Activated T-helper 1 cell treated with anti-CD3 and anti-CD28 coated beads, Interleukin-12 subunit alpha, Interleukin-12 subunit beta, Interleukin-2, Interleukin-4 antibody, amounts not matched to agents 30 ng/mL and 10 ng/mL and 1 ng/mL, durations not matched to agents 14 hours and 24 hours and 36 hours (primary cell): ENCODE results near the gene SVIL. TPM values are rescaled to one million over a fixed set of nuclear protein-coding genes. Genes with fewer than 3 reads are reported as not detected.
"Not testable (repeated sequence)": the region's sequence is repeated elsewhere in the genome, so short reads cannot be mapped to it uniquely, and the experiment has no call there.

Experiments used
- DNase-seq: peaks from one replicate; pipeline ENCODE4 v3.0.0; 2021; ENCODE audit warnings: low spot score
- H3K27ac Mint-ChIP-seq: one replicate; pipeline ENCODE4 v1.8.0; 2021; ENCODE audit warnings: mild to moderate bottlenecking, mixed read lengths
- H3K27me3 Mint-ChIP-seq: one replicate; pipeline ENCODE4 v1.8.0; 2022; ENCODE audit warnings: mild to moderate bottlenecking, moderate library complexity, mixed read lengths; ENCODE audit not compliant: insufficient read depth
- H3K36me3 Mint-ChIP-seq: one replicate; pipeline ENCODE4 v1.8.0; 2021; ENCODE audit warnings: low read depth, mixed read lengths
- H3K4me1 Mint-ChIP-seq: one replicate; pipeline ENCODE4 v1.8.0; 2021; ENCODE audit warnings: low read depth, mixed read lengths
- H3K4me3 Mint-ChIP-seq: one replicate; pipeline ENCODE4 v1.8.0; 2021; ENCODE audit warnings: mild to moderate bottlenecking, moderate library complexity, mixed read lengths
- H3K9me3 Mint-ChIP-seq: one replicate; pipeline ENCODE4 v1.8.0; 2021; ENCODE audit warnings: mixed read lengths
- intact Hi-C: fragments of 100-400 bp; cut with micrococcal nuclease; formaldehyde crosslinking; loops from one replicate; pipeline ENCODE4 v1.15.1; 2024
- total RNA-seq: library from RNA; stranded (reverse); gene quantifications from 2 replicates; pipeline ENCODE4 v1.2.3, GENCODE V29; 2022

SVIL gene
- total RNA-seq, 1 donor from 2014 or later, result 8.1 TPM

DNA sequence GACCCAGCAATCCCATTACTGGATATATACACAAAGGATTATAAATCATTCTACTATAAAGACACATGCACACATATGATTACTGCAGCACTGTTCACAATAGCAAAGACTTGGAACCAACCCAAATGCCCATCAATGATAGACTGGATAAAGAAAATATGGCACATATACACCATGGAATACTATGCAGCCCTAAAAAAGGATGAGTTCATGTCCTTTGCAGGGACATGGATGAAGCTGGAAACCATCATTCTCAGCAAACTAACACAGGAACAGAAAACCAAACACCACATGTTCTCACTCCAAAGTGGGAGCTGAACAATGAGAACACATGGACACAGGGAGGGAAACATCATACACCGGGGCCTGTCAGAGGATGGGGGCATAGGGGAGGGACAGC, 20.5 kb downstream of the SVIL start:
- H3K4me1 Mint-ChIP-seq, H3K27me3 Mint-ChIP-seq, H3K27ac Mint-ChIP-seq, DNase-seq, intact Hi-C loops, H3K36me3 Mint-ChIP-seq, H3K4me3 Mint-ChIP-seq: not testable (repeated sequence)
- H3K9me3 Mint-ChIP-seq, result peaks cover 16% of the 10 kb centered on the region

GRCh38 chr10:29613791-29614190, 21.0 kb downstream of the SVIL start:
- H3K27me3 Mint-ChIP-seq, result no peaks in the 10 kb centered on the region

GRCh38 chr10:29613196-29613595, 21.6 kb downstream of the SVIL start:
- Mint-ChIP-seq H3K36me3 (no peaks in the 10 kb centered on the region), H3K27ac (no peak overlapping the region), H3K4me1 (no peaks in the 10 kb centered on the region), H3K9me3 (peaks cover 20% of the 10 kb centered on the region), H3K27me3 (no peaks in the 10 kb centered on the region), H3K4me3 (no peak overlapping the region)
- intact Hi-C loops, result no loop called here
- no peak for DNase-seq

More at GRCh38 chr10:29613791-29614190, 21.0 kb downstream of the SVIL start:
- Mint-ChIP-seq H3K4me3 (no peak overlapping the region), H3K9me3 (peaks cover 20% of the 10 kb centered on the region), H3K27ac (no peak overlapping the region), H3K4me1 (no peaks in the 10 kb centered on the region), H3K36me3 (no peaks in the 10 kb centered on the region)
- intact Hi-C loops, result no loop called here
- DNase-seq, result no peak

DNA sequence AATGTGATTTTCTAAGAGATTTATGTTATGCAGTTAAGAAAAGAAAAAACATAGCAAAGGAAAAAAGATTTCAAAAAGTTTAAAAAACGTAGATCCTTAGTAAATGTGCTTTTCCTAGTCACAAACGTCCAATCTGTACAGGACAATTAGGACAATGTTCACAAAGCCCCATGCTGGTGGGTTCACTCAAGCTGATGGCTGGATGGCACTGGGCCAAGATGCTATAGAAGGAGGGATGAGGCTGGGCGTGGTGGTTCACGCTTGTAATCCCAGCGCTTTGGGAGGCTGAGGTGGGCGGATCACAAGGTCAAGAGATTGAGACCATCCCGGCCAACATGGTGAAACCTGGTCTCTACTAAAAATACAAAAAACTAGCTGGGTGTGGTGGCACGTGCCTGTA, 22.1 kb downstream of the SVIL start:
- H3K36me3 Mint-ChIP-seq, result no peaks in the 10 kb centered on the region
- no peak overlapping the region for H3K27ac Mint-ChIP-seq
- H3K9me3 Mint-ChIP-seq, result peaks cover 20% of the 10 kb centered on the region
- no peaks in the 10 kb centered on the region for H3K4me1 Mint-ChIP-seq
- no peak for DNase-seq
- intact Hi-C loops, result no loop called here
- no peaks in the 10 kb centered on the region for H3K27me3 Mint-ChIP-seq
- H3K4me3 Mint-ChIP-seq, result no peak overlapping the region

DNA sequence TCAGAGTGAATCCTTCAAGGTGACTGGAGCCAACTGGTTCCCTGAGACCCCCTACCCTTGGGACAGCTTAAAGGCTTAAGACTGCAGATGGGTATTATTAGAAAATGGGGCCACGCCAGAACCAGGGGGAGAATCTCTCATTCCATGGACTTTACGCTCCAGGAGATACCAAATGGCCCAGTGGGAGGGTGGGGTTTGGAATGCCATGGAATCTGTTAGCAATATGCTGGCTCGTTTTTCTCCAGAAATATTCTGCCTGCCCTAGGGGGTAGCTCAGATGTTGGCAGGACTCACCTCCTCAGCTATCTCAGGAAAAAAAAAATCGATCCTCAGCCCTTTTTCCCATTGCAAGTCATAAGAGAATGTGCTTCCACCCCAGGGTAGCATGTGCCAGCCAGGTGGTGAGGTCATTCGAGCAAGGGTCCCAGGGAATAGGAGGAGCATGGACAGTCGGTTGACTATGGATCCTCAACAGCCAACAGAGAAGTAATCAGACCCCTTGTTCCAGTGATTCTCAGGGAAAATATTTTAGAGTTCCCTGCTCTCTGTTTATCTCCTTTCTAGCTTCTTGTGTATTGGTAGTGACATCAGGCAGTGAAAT, 22.9 kb downstream of the SVIL start:
- no peak overlapping the region for H3K27ac Mint-ChIP-seq

GRCh38 chr10:29610876-29611647, 23.7 kb downstream of the SVIL start:
- intact Hi-C loops, result no loop called here
- no peaks in the 10 kb centered on the region for H3K27me3 Mint-ChIP-seq
- peaks cover 20% of the 10 kb centered on the region for H3K9me3 Mint-ChIP-seq
- no peaks in the 10 kb centered on the region for H3K36me3 Mint-ChIP-seq
- H3K4me1 Mint-ChIP-seq, result no peaks in the 10 kb centered on the region
- DNase-seq, result no peak
- no peak overlapping the region for H3K4me3 Mint-ChIP-seq
- H3K27ac Mint-ChIP-seq, result no peak overlapping the region

More for the DNA sequence above, 22.9 kb downstream of the SVIL start:
- no peak for DNase-seq
- Mint-ChIP-seq H3K4me3 (no peak overlapping the region), H3K4me1 (no peaks in the 10 kb centered on the region), H3K36me3 (no peaks in the 10 kb centered on the region), H3K9me3 (peaks cover 20% of the 10 kb centered on the region), H3K27me3 (no peaks in the 10 kb centered on the region)
- intact Hi-C loops, result no loop called here

GRCh38 chr10:29610331-29610730, 24.4 kb downstream of the SVIL start:
- H3K4me3 Mint-ChIP-seq, H3K27ac Mint-ChIP-seq, H3K27me3 Mint-ChIP-seq, H3K4me1 Mint-ChIP-seq, H3K36me3 Mint-ChIP-seq, DNase-seq, intact Hi-C loops: not testable (repeated sequence)
- H3K9me3 Mint-ChIP-seq, result peaks cover 20% of the 10 kb centered on the region

DNA sequence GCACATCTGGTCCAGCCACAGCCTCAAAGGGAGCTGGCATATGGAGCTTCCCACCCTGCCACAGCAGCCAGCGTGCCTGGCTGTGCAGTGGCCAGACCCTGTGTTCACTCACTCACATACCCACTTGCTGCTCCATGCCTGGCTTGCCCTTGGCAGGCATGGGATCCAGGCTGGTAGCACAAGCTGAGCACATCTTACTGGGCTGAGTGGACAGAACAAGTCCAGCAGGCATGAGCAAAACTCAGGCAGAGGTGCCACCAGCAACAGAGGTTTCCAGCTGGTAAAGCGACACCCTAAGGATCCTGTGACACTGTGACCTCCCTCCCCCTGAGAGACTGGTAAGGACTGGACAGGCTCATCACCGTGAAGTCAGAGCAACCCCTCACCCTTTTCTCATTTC, 25.1 kb downstream of the SVIL start:
- H3K27ac Mint-ChIP-seq, result no peak overlapping the region
- H3K4me3 Mint-ChIP-seq, result no peak overlapping the region
- DNase-seq, result no peak
- peaks cover 20% of the 10 kb centered on the region for H3K9me3 Mint-ChIP-seq
- H3K4me1 Mint-ChIP-seq, result no peaks in the 10 kb centered on the region
- H3K27me3 Mint-ChIP-seq, result no peaks in the 10 kb centered on the region
- intact Hi-C loops, result no loop called here
- no peaks in the 10 kb centered on the region for H3K36me3 Mint-ChIP-seq

- Mint-ChIP-seq H3K4me1 (no peaks in the 10 kb centered on the region), H3K36me3 (no peaks in the 10 kb centered on the region), H3K9me3 (peaks cover 20% of the 10 kb centered on the region), H3K4me3 (no peak overlapping the region), H3K27me3 (no peaks in the 10 kb centered on the region), H3K27ac (no peak overlapping the region)
- intact Hi-C loops, result no loop called here
- no peak for DNase-seq
Observed at GRCh38 chr10:29608476-29609301, 26.1 kb downstream of the SVIL start.

GRCh38 chr10:29608062-29608461, 26.7 kb downstream of the SVIL start:
- Mint-ChIP-seq H3K4me3 (no peak overlapping the region), H3K27ac (no peak overlapping the region), H3K4me1 (no peaks in the 10 kb centered on the region), H3K9me3 (peaks cover 20% of the 10 kb centered on the region), H3K36me3 (no peaks in the 10 kb centered on the region), H3K27me3 (no peaks in the 10 kb centered on the region)
- intact Hi-C loops, result no loop called here
- no peak for DNase-seq

DNA sequence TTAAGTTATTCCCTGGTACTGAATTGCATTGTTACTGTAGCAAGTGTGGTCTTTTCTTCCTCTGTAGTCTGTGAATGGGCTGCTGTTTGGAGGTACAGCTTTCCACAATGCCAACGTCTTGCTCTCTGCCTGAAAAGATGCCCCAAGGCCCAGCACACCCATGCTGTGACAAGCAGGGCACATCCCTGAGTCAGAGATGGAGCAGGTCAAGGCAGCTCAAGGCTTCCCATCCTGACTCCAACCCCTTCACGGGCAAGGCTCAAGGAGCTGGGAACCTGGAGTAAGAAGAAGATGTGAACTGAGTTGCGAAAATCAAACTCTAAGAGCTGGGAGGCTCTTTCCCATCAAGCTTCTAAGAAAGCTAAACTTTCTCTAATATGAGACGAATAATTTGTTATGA, 27.2 kb downstream of the SVIL start:
- no peak overlapping the region for H3K4me3 Mint-ChIP-seq
- H3K4me1 Mint-ChIP-seq, result no peaks in the 10 kb centered on the region
- no peaks in the 10 kb centered on the region for H3K36me3 Mint-ChIP-seq
- H3K27me3 Mint-ChIP-seq, result no peaks in the 10 kb centered on the region
- no peak overlapping the region for H3K27ac Mint-ChIP-seq
- intact Hi-C loops, result no loop called here
- no peak for DNase-seq
- H3K9me3 Mint-ChIP-seq, result peaks cover 20% of the 10 kb centered on the region

DNA sequence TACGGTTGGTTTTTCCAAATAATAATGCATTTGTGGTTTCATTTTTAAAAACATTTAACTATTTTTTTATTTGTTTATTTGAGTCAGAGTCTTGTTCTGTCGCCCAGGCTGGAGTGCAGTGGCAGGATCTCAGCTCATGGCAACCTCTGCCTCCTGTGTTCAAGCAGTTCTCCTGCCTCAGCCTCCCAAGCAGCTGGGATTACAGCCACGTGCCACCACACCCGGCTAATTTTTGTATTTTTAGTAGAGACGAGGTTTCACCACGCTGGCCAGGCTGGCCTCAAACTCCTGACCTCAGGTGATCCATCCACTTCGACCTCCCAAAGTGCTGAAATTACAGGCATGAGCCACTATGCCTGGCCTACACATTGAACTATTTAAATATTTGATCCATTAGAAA, 28.1 kb downstream of the SVIL start:
- intact Hi-C loops, H3K4me3 Mint-ChIP-seq, H3K27ac Mint-ChIP-seq, H3K4me1 Mint-ChIP-seq, DNase-seq, H3K27me3 Mint-ChIP-seq, H3K36me3 Mint-ChIP-seq: not testable (repeated sequence)
- H3K9me3 Mint-ChIP-seq, result peaks cover 20% of the 10 kb centered on the region

GRCh38 chr10:29604291-29604825, 30.4 kb downstream of the SVIL start:
- H3K4me1 Mint-ChIP-seq, result no peaks in the 10 kb centered on the region
- DNase-seq, result no peak

More at GRCh38 chr10:29604291-29604825, 30.4 kb downstream of the SVIL start:
- intact Hi-C loops, result no loop called here
- Mint-ChIP-seq H3K36me3 (no peaks in the 10 kb centered on the region), H3K27me3 (no peaks in the 10 kb centered on the region), H3K4me3 (no peak overlapping the region), H3K9me3 (peaks cover 5% of the 10 kb centered on the region), H3K27ac (no peak overlapping the region)
